ENCODE measurements around the gene LRIG2.
"Not testable (repeated sequence)": the region's sequence is repeated elsewhere in the genome, so short reads cannot be mapped to it uniquely, and the experiment has no call there.

Gene LRIG2

GRCh38 chr1:113057006-113057405, 16.0 kb upstream of the LRIG2 start:
- no peaks in the 10 kb centered on the region for H3K9me3 Mint-ChIP-seq
- DNase-seq: peak; percentile 53
- TF ChIP-seq CTCF (IDR thresholded peaks at IDR 0.05): no peak
- no peaks in the 10 kb centered on the region for H3K36me3 Mint-ChIP-seq (ENCODE audit: low read depth)
- H3K27me3 Mint-ChIP-seq (ENCODE audit: low read depth, poor library complexity): peaks cover 5% of the 10 kb centered on the region
- peak overlapping the region; percentile 46 for H3K27ac Mint-ChIP-seq
- peak overlapping the region; percentile 28 for H3K4me3 Mint-ChIP-seq
- peaks cover 47% of the 10 kb centered on the region for H3K4me1 Mint-ChIP-seq

- H3K4me1 Mint-ChIP-seq: peaks cover 40% of the 10 kb centered on the region
- DNase-seq: peak; percentile 31
- H3K27me3 Mint-ChIP-seq (ENCODE audit: low read depth, poor library complexity): peaks cover 5% of the 10 kb centered on the region
- H3K9me3 Mint-ChIP-seq: peaks cover 11% of the 10 kb centered on the region
- peak overlapping the region; percentile 31 for H3K4me3 Mint-ChIP-seq
- peak overlapping the region; percentile 95 for H3K27ac Mint-ChIP-seq
- H3K36me3 Mint-ChIP-seq (ENCODE audit: low read depth): peaks cover 2% of the 10 kb centered on the region
- TF ChIP-seq CTCF (IDR thresholded peaks at IDR 0.05): no peak
These were observed 13.9 kb upstream of the LRIG2 start for GRCh38 chr1:113058941-113059706.

DNA sequence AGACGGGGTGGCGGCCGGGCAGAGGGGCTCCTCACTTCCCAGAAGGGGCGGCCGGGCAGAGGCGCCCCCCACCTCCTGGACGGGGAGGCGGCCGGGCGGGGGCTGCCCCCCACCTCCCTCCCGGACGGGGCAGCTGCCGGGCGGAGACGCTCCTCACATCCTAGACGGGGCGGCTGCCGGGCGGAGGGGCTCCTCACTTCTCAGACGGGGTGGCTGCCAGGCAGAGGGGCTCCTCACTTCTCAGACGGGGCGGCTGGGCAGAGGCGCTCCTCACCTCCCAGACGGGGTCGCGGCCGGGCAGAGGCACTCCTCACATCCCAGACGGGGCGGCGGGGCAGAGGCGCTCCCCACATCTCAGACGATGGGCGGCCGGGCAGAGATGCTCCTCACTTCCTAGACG, 9.5 kb upstream of the LRIG2 start:
- Mint-ChIP-seq H3K4me1 (peaks cover 20% of the 10 kb centered on the region), H3K9me3 (peaks cover 29% of the 10 kb centered on the region), H3K36me3 (ENCODE audit: low read depth) (peaks cover 14% of the 10 kb centered on the region)
- H3K4me3 Mint-ChIP-seq; H3K27me3 Mint-ChIP-seq (ENCODE audit: low read depth, poor library complexity); H3K27ac Mint-ChIP-seq; DNase-seq: not testable (repeated sequence)

GRCh38 chr1:113072141-113072756, 749 bp upstream of the LRIG2 start:
- DNase-seq: no peak
- Mint-ChIP-seq H3K27ac (peak overlapping the region; percentile 99), H3K36me3 (ENCODE audit: low read depth) (peaks cover 19% of the 10 kb centered on the region), H3K9me3 (peaks cover 11% of the 10 kb centered on the region), H3K4me1 (peaks cover 37% of the 10 kb centered on the region), H3K4me3 (peak overlapping the region; percentile 98), H3K27me3 (ENCODE audit: low read depth, poor library complexity) (no peaks in the 10 kb centered on the region)
- TF ChIP-seq CTCF (IDR thresholded peaks at IDR 0.05): no peak

DNA sequence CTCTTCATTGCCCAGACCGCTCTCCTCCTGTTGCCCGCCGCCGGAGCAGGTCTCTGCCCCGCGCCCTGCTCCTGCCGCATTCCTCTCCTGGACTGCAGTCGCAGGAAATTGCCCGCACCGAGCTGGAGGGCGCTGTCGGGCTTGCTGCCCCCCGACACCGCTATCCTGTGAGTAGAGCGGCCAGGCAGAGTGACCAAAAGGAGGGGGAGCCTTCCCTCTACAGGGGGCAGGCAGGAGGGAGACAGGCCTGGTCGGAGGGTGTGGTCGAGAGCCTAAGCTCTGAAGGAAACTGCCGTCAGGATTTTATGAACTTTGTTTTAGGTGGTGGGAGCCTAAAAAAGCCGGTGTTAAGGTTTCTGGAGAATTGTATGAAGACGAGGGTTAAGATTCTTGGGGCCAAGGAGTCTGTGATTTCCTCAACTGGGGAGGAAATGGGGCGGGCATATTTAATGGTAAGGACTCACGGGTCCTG, 517 bp downstream of the LRIG2 start:
- TF ChIP-seq CTCF (IDR thresholded peaks at IDR 0.05): no peak
- H3K36me3 Mint-ChIP-seq (ENCODE audit: low read depth): peaks cover 25% of the 10 kb centered on the region
- H3K4me3 Mint-ChIP-seq: peak overlapping the region; percentile 98
- peaks cover 8% of the 10 kb centered on the region for H3K9me3 Mint-ChIP-seq
- H3K27me3 Mint-ChIP-seq (ENCODE audit: low read depth, poor library complexity): no peaks in the 10 kb centered on the region
- DNase-seq: peak; percentile 72
- H3K4me1 Mint-ChIP-seq: peaks cover 31% of the 10 kb centered on the region
- H3K27ac Mint-ChIP-seq: peak overlapping the region; percentile 99

DNA sequence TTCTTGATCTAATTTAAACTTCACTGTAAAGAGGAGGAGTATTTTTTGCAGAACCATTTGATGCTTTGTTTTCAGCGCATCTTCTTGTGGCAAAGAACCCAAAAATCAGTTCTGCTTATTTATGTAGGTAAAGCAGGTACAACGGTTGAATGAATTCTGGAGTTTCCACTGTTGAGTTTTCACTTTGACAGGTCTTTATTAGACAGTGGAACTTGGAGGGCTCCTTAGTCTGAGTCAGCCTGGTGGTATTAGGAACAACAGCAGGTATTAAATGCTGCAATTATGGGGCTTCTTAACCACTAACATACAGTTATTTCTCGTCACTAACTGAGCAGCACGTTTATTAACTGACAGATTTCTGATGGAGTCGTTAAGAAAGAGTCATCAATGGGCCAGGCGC, 1.2 kb downstream of the LRIG2 start:
- no peak for TF ChIP-seq CTCF (IDR thresholded peaks at IDR 0.05)
- Mint-ChIP-seq H3K27me3 (ENCODE audit: low read depth, poor library complexity) (no peaks in the 10 kb centered on the region), H3K27ac (peak overlapping the region; percentile 99), H3K4me3 (peak overlapping the region; percentile 98), H3K9me3 (peaks cover 7% of the 10 kb centered on the region), H3K4me1 (peaks cover 31% of the 10 kb centered on the region), H3K36me3 (ENCODE audit: low read depth) (peaks cover 31% of the 10 kb centered on the region)
- DNase-seq: no peak

DNA sequence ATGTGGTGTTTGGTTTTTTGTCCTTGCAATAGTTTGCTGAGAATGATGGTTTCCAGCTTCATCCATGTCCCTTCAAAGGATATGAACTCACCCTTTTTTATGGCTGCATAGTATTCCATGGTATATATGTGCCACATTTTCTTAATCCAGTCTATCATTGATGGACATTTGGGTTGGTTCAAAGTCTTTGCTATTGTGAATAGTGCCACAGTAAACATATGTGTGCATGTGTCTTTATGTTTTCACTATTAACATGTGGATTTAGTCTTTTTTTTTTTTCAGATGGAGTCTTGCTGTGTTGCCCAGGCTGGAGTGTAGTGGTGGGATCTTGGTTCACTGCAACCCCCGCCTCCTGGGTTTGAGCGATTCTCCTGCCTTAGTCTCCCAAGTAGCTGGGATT, 5.0 kb downstream of the LRIG2 start:
- not testable (repeated sequence) for H3K27ac Mint-ChIP-seq; DNase-seq; H3K4me3 Mint-ChIP-seq; H3K27me3 Mint-ChIP-seq (ENCODE audit: low read depth, poor library complexity)
- Mint-ChIP-seq H3K36me3 (ENCODE audit: low read depth) (peaks cover 61% of the 10 kb centered on the region), H3K9me3 (peaks cover 22% of the 10 kb centered on the region), H3K4me1 (peaks cover 23% of the 10 kb centered on the region)

Measured in nephron progenitor cell (in vitro differentiated cells).